ENCODE measurements around the gene SLC13A3.

GRCh38 chr20:46639587-46639986 lies 11.7 kb downstream of the SLC13A3 start:
- TF ChIP-seq CTCF (IDR thresholded peaks at IDR 0.05; ENCODE audit: insufficient read depth, low read depth, low read length) (no peak), EZH2 (IDR thresholded peaks at IDR 0.05; ENCODE audit: insufficient read depth, low read length) (no peak)

Data from astrocyte (in vitro differentiated cells and primary cell).